Omental fat pad (tissue), 4 donors: ENCODE data around the gene TP53I11. TPM values are rescaled to one million over a fixed set of nuclear protein-coding genes. Genes with fewer than 3 reads are reported as not detected.

ENCODE experiments used
- ATAC-seq: fragments of 150-250 bp; one replicate; pipeline ENCODE4 v1.9.1; 2016; ENCODE audit warnings: mild to moderate bottlenecking, moderate library complexity; ENCODE audit not compliant: low FRiP score
- DNase-seq: peaks from one replicate; pipeline ENCODE4 v3.0.0-alpha.2; 2019; ENCODE audit warnings: low spot score
- CTCF ChIP-seq, 3 donors: fragments of 450-650 bp; IDR thresholded peaks; one replicate each; pipeline ENCODE4 v1.5.1; 2016 to 2017; ENCODE audit warnings: antibody characterized with exemption in 3 of 3, mild to moderate bottlenecking in 3 of 3, moderate library complexity in 2 of 3
- total RNA-seq, 4 donors: library from RNA; depleted of rRNA; stranded (reverse); fragments of >200 nt; gene quantifications; one replicate each; pipeline ENCODE4 v1.1.0, GENCODE V29; 2016

TP53I11 gene
- total RNA-seq, 4 donors from 2014 or later: 64.4 to 175 (median 99.1) TPM

- ATAC-seq: no peak
- no peak for TF ChIP-seq CTCF (IDR thresholded peaks at IDR 0.05)
- DNase-seq: no peak
Measured at GRCh38 chr11:44950031-44950624, 555 bp downstream of the TP53I11 start.

DNA sequence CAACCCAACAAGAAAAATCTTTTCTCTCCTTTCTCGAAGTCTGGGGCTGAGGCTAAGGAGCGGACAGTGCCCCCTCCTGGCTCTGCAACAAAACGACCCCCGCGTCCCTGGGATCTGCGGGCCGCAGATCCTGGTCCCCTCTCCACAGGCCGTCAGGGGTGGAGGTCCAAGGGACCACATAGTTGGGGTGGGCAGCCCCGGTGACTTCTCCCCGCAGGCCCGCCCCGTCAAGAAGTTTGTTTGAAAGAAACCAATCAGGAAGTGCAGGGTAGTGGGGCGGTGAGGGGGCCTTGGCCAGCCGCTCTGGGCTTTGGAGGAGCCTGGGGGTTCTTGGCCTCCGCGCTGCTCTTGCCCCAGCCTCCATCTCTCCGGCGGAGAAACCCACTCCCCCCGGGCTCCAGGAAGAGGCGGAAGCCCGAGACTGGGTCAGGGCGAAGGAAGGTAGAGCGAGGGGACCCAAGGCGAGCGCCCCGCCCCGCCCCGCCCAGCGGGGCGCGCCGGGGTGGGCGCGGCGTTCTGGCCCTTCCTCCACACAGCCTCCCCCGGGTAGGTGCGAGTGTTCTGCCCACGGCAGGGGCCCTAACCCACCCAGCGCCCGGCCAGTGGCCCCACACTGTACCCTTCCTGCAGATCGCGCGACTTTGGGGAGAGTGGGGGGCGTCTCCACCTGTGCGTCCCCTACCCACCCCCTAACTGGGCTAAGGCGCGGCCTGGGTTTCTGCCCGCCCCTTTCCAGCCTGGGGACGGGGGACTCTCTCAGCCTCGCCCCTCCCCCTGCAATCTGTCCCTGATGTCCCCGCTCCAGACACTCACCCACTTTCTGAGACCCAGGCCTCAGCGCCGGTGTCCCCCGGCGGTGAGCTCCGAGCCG, 1.3 kb downstream of the TP53I11 start:
- TF ChIP-seq CTCF (IDR thresholded peaks at IDR 0.05): no peak
- peak; percentile 30 for ATAC-seq

GRCh38 chr11:44948155-44948554, 2.5 kb downstream of the TP53I11 start:
- DNase-seq (no peak), ATAC-seq (no peak)
- no peak for TF ChIP-seq CTCF (IDR thresholded peaks at IDR 0.05)

More for the DNA sequence above, 1.3 kb downstream of the TP53I11 start:
- DNase-seq: no peak

GRCh38 chr11:44947114-44947513, 3.6 kb downstream of the TP53I11 start:
- no peak for TF ChIP-seq CTCF (IDR thresholded peaks at IDR 0.05)
- ATAC-seq (no peak), DNase-seq (no peak)

- DNase-seq (peak; percentile 65), ATAC-seq (peak; percentile 2)
- TF ChIP-seq CTCF (IDR thresholded peaks at IDR 0.05): no peak
Measured at GRCh38 chr11:44946263-44946662, 4.4 kb downstream of the TP53I11 start.

DNA sequence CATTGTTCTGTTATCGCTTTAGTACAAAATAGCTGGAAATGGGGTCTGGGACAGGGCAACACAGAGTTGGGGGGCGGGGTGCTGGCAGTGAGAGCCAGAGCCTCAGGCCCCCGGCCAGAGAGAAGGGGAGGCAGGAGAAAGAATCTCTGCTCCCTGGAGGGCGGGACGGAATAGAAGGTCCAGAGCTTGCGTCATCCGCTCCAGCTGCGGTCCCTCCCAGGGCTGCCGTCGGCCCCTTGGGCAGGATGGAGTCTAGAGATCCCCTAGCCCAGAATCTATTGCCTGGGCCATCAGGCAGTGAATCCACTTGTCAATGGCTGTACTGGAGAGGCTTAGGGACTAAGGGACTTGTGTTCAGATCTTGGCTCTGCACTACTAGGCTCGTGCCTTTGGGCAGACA, 5.0 kb downstream of the TP53I11 start:
- no peak for ATAC-seq

More for the DNA sequence above, 5.0 kb downstream of the TP53I11 start:
- no peak for DNase-seq
- no peak for TF ChIP-seq CTCF (IDR thresholded peaks at IDR 0.05)
